ENCODE measurements around the gene GAMT.

The GAMT gene

DNA sequence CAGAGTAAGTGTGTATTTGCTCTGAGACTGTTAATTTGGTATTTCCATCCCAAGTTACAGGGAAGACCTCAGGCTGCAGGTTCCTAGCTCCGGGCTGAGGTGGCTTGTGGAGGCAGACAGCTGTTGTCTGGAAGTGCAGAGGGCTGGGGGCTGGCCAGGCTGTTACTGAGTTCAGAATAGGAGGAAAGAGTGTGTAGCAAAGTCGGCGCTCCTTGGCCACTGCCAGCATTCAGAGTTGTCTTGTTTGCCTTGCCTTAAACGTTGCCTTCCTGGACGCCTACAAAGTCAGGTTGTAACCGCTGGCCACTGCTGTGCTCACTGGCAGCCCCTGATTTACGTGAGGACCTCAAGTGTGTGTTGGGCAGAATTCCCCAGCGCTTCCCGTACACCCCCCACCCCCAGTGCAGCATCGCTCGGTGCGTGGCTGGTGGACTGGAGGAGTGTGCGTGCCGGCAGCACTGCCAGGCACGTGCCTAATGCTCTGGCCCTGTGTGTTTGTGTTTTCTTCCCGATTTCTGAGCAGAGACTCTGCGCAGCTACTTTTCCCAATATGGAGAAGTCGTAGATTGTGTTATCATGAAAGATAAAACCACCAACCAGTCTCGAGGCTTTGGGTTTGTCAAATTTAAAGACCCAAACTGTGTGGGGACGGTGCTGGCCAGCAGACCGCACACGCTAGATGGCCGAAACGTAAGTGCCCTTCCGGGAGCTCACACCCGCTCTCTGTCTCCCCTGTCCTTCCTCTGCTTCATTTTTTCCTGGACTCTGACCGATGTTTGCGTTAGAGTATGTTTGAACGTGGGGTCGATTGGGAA, 16.5 kb upstream of the GAMT start:
- no peak for DNase-seq

DNA sequence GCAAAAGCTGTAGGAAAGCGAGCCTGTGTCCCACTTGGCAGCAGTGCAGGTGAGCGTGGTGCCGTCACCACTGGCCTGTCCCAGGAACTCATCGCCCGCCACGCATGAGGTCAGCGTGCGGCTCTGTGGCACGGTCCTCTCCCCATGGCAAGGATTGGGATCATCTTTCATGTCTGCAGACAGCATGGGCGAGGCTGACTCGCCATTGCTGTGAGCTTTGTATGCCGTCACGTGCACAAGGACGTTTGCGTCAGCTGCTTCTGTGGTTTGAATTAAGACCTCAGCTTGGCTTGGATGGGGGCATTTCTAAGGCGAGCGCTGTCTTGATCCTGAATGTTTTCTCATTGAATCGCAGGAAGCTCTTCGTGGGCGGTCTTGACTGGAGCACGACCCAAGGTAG, 15.8 kb upstream of the GAMT start:
- DNase-seq: no peak

DNA sequence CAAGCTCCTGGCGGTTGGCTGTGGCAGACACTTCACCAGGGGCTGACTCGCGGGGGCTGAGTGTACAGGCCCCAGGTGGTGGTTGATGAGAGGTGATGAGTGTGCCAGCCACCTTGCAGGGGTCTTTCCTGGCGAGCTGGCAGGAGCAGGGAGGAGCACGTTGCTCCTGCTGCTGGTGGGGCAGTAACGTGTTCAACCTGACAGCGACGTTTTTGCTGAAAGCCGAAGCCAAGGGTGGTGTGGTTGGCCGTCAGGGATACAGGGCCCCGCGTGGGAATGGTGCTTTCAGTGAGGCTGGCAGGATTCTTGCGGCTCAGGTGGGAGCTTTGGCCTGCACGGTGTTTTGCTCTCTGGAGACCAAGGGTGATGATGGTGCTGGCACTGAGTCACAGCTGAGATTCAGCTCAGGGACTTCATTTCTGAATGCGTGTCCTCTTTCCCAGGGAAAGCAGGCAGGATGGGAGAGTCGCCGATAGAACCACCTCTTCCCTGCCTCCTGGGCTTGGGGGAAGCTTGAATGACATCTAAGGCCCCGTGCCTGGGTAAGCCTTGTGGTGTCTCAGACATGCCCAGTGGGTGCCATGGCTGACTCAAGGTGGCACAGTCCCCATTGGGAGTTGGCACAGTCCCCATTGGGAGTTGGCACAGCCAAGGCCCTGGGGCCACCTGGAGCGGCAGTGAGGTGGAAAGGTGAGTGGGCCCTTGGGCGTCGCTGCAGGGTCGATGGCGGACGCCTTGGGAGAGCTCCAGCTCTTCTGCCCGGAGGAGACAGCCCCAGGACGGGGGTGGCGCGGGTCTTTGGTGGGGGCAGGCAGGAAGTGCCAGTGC, 14.9 kb upstream of the GAMT start:
- DNase-seq: no peak

DNA sequence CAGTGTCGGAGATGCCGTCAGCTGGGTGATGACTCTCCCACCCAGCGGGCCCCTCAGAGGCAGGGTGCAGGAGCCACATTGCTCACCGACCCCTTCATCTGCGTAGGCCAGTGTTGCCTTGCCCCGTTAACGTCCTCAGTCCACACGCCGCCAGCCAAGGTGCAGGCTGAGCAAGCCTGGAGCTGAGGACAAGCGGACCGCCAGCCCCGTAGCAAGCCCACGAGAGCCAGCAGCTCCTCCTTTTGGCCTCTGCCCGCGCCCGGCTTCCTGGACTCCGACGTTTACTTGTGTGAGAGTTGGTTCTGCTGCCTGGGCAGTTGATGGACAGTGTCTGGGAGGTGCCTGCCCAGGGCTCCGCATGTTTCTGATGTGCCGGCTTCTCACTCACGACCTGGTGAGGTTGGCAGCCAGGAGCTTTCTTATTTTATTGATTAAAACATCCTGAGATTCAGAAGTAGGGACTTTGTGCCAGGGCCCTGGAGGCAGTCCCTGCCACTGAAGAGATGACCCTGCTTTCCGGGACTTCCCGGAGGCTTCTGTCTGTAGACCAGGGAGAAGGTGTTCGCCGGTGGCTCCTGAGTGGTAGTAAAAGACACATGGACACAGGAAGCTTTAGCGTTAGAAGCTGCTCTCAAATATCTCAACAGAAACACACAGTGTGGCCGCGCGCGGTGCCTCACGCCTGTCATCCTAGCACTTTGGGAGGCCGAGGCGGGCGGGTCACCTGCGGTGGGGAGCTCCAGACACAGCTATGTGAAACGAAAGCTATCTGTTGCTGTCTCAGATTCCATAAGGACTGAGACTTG, 11.9 kb upstream of the GAMT start:
- DNase-seq: no peak

DNA sequence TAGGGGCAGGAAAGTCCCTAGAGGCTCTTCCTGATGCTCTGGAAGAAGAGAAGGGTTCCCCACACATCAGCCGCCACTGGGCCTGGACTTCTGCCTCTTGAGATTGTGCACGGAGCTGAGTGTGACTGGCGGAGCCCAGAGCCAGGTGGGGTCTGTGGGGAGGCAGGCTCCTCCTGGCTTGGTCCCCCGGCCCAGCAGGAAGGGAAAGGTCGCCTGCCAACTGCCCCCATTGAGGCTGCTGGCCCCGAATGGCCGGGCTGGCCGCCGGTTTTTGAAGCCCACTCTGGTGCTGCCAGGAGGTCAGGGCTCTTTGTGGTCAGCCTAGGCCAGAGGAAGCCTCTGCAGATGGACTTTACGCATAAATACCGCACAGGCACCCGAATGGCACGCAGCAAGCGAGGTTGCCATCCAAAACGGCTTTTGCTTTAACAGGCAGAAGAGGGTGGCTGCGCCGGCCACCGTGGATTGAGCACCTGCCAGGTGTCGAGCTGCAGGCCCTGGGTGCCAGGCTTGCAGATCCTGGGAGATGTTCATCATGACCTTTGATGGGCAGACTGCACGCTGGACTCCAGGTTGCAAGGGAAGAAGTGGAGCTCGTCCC, 11.1 kb upstream of the GAMT start:
- no peak for DNase-seq

DNA sequence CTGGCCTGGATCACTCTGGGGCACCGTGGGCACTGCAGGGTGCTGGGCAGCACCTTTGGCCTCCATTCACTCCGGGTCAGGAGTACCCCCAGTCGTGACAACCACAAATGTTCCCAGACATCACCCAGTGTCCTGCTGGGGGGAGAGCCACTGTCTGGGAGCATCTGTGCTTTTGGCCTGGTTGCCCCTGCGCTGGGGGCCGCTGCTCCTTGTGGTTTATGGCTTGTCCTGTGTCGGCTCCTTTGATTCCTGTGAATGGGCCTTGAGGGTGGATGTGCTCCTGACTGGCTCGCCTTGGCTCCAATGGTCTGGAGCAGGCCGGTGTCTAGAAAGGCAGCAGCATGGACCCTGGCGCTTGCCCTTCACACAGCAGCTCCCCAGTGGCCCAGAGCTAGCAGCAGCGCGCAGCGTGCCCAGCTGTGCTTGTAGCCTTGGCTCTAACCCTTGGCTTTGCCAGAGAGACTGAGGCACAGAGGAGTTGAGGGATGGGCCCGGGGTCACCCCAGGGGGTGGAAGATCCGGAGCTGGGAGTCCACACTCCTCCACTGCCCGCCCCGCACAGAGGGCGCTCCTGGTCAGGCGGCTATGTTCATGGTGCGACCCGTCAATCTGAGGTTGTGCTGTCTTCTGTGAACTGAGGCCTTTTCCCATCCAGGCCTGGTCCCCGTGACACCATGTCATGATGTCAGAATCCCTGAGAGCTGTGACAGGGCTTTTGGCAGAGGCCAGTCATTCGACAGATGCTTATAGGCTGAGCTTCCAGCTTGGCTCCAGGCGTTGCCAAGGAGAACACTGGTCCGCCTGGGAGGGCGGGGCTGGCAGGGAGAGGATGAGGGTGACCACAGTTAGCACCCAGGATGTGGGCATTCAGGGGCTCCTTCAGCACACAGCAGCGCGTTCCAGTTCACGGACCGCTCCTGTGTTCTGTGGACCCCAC, 10.2 kb upstream of the GAMT start:
- DNase-seq: peak; percentile 44

DNA sequence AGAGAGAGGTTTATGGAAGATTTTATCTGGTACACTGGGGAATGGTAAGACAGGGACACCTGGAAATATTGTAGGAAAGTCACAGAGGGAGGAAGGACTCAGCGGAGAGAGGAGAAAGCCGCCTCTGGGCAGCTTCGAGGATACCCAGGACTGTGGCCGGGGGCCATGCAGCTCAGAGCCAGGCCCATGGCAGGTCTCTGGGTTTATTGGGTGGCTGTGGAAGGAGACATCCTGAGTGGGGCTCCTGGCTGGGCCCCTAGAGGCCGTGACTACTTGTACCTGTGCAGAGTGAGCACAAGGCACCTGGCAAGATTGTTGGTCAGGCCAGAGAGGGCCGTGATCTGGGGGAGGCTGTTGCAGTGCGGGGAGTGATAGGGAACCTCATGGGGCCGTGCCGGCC, 9.4 kb upstream of the GAMT start:
- no peak for DNase-seq

DNA sequence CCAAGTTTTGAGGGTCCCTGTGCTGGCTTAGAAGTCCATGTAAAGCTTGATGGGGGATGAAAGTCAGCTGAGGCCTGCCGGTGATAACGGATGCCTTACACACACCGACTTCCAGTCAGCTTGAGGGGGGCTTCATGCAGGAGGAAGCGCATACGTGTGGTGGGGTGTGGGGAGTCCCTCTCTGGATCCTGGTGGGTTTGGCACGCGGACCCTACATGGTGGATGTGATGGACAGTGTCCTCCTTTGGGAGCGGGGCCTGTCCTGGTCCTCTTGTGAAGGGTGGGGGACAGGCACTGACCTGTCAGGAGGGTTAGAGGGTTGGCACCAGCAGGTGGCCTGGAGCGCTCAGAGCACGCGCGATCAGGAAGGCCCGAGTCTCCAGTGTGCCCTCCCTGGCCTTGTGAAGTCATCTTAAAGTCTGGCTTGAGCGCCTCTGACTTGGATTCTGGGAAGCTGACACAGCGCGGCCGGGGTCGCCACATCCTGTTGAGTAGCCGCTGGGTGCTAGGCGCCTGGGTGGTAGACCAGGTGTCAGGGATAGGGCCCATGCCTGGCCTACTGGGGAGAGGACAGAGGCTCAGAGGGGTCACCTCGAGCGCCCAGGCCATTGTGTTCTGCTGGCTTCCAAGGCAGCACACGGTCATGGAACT, 8.9 kb upstream of the GAMT start:
- DNase-seq: peak; percentile 42

DNA sequence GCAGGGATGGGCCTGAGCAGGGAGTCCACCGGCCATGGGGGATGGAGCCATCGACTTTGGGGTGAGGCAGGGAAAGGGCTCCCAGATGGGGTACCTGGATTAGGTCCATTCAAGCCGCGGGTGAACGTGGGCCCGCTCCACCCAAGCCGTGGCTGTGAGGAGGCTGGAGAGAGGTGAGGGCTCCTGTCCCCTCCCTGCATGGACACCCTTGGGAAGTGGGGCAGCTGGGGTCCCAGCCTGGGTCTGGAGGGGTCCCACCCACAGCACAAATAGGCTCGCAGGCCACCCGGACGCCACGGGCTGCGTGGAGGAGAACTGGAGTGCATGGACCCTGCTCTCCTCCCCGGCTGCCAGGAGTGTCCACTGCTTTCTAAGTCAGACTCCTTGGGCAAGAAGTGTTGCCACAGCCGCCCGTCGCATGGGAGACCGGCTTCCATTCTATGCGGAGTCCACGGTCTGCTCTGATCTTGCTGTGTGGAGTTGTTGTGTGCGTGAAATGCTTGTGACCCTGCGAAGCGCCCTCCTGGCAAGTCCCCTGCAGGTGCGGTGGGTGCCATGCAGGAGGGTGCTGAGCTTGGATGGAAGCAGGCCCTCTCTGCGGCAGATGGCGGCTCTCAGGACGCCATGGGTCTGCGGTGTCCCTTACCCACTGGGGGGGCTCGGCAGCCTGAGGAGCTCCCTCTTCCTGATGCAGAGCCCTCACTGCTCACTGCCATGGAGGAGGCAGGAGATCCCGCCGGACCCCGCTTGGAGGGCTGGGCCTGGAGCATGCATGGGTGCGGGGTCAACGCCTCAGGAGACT, 8.1 kb upstream of the GAMT start:
- no peak for DNase-seq

DNA sequence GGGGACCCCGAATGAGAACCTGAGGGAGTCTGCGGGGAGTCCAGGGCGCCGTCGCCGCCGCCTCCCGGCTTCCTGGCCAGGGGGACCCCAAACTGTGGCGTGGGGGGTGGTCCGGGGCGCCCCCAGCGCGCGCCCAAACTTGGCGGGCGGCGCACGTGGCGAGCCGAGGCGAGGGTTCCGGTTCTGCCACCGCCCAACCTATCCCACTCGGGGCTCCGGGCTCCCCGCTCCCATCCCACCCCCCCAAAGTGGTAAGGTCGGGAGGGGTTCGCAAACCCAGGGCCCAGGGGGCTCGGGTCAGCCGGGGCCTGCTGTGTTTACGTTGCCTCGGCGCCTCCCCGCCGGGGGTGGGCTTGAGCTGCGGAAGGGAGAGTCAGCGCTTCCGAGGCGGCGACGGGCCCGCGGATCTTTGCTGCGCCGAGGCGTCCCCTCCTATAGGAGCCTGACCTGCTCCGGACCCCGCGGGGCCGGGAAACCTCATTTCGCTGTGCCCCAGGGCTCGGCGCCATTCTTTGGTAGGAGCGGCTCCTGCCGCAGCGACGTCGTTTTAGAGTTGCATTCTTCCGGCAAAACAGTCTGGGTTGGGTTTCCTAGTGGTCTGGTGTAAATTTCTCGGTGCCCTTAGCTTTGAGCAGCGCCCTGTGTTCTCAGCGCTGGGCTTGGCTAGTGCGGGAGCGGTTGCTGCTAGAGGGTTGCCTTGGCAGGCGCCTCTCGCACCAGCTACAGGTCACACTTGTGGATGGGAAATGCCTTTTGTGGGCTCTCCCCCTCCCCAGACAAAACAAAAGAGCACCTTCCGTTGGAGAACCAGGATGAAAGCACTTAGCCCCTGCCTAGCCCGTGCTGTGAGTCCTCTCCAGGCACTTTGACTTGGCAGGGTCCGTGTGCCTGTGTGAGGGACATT, 7.2 kb upstream of the GAMT start:
- DNase-seq: peak; percentile 69

DNA sequence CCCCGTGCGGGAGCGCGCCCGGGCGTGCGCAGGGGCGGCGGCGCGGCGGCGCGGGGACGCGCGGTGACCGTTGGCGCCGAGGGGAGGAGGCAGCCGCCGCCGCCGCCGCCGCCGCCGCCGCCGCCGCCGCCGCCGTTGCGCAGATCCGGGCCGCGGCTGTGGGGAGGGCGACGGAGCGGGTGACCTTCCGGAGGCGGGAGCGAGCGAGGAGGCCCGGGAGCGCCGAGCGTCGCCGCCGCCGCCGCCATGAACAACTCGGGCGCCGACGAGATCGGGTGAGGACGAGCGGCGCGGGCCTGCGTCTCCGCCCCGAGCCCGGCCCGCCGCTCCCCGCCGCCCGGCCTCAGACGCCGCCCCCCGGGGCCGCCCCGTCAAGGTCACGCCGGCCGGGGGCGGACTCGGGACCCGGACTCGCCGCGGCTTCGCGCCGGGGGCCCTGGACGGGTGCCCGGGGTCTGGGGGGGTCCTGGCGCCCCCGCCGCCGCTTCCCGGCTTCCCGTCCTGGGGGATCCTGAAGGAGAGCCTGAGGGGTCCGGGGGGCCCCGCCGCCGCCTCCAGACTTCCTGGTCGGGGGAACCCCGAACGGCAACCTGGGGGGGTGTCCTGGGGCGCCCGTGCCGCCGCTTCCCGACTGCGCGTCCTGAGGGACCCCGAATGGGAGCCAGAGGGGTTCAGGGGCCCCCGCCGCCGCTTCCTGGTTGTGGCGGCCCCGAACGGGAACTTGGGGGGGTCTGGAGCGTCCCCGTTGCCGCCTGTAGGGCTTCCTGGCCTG, 6.4 kb upstream of the GAMT start, which contains the start of gene DAZAP1:
TSS of gene DAZAP1 (plus strand) at position 59 of the 772 bp plus-strand sequence. CDS start at position 247, 188 bp downstream.
- DNase-seq: peak; percentile 23

DNA sequence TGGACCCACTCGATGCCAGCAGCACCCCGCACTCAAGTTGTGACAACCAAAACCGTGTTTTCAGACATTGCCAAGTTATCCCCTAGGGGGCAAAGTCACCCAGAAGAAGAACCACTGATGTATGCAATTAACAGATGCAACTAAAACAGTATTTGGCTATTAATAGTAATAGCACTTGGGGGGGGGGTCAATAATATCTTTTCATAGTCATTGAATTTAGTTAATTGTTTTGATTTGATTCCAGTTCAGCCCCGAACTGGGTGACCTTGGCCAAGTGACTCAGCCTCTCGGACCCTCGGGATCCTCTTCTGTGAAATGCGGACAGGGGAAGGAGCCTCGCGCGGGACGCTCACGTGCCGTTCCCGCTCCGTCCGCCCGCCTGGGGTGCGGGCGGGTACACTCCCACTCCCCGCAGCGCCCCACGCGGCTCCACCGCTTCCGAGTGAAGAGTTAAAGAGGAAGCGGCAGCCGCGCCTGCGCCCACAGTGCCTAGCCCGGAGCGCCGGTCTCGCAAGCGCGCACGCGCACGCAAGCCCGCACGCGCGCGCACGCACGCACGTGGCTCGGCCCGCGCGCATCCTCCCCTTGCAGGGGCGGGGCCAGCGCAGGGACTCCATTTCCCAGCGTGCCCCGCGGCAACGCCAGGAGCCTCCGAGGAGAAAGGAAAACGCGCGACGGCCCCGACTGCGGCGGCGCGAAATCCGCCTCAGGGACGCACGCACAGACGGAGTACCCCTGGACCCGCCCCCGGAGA, 5.6 kb upstream of the GAMT start:
- peak; percentile 100 for DNase-seq

DNA sequence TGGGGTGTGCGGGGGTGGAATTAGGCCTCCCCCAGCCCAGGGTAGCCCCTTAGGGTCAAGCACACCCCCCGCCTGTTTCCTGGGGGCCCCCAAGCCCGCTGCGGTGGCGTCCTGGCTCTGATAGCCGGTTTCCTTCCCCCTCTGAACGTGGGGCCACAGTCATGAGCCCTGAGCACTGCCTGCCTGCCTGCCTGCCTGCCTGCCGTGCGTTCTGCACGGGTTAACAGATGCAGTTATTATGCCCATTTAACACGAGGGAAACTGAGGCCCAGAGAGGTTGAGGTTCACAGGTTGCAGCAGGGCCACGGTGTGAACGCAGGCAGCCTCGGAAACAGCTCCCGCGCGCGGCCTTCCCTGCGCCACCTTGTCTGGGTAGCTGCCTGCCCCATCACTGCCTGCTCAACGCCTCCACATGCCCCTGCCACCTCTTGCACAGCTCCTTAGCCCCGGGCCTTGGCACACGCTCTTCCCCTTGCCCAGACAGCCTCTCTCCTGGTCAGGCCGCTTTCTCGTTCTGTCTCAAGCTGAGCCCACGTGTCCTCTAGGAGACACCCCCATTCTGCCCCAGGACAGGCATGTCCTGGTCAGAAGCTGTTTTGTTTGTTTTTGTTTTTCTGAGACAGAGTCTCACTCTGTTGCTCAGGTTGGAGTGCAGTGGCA, 1.2 kb upstream of the GAMT start:
- DNase-seq: no peak

DNA sequence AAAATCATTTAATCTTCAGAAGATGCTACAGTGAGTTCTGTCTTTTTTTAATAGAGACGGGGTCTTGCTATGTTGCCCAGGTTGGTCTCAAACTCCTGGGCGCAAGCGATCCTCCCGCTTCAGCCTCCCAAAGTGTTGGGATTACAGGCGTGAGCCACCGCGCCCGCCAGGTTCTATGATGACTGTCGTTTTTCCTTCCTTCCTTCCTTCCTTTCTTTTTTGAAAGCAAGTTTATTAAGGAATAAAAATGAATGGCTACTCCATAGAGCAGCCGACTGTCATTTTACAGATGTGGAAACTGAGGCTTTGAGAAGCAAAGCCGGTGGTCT, 511 bp upstream of the GAMT start:
- no peak for DNase-seq

DNA sequence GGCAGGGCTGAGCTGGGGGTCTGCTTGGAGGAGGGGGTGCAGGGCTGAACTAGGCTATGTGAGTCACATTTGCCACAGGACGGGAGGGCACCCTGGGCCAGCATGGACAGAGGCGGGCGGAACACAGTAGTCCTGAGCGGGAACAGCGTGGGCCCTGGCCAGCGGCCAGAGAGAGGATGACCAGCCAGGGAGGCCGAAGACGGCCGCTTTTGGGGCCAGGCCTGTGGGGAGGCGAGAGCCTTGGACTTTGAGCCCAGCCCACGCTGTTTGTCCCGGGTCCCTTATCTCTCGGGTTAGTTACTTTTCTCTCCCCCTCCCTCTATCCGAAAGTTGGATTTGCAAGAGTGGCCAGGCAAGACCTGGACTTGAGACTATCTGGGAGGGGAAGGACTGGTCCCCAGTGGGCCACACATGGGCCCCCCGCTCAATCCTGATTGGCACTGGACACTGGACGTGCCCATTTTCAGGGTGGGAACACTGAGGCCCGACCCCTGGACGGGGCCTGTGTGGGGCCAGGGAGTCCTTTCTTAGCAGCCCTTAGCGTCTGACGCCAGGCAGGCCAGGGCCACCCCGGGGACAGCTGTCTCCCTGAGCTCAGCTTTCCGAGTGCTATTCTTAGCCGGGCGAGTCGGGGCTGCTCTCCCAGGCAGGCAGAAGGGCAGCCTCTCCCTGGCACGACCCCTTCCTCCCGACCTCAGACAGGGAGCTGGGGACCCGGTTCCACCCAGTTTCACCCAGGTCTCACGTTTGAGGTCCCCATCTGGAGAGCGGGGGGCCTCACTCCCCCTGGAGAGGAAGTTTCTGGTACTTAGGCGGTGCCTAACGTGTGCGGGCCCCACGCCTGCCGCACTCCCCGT, 833 bp downstream of the GAMT start:
- DNase-seq: no peak

DNA sequence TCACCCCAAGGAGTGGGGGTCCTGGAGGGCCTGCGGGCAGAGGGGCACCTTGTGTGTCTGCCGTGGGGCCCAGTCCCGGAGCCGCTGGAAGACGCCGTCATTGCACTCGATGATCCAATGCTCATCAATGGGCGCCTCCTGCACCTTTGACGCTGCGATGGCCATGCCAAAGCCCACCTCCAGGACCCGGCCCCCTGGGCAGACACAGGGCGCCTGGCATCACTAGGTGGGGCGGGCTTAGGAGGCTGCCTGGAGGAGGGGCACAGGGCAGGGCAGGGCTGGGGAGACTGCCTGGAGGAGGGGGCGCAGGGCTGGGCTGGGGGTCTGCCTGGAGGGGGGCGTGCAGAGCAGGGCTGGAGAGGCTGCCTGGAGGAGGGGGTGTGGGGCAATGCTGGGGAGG, 1.6 kb downstream of the GAMT start:
- no peak for DNase-seq

All from activated CD4-positive, alpha-beta T cell treated with anti-CD3 and anti-CD28 coated beads, Interleukin-2, Interleukin-6, amounts not matched to agents 100 ng/mL and 50 ng/mL, durations not matched to agents 16 hours and 8 hours (primary cell).